Activated naive CD4-positive, alpha-beta T cell (primary cell): ENCODE measurements around the gene RAB1A.

Experiments
- DNase-seq, 4 experiments: peaks; one replicate each; lab custom pipeline; 2025; lab: John Stamatoyannopoulos, UW

Gene RAB1A

GRCh38 chr2:65092791-65093190, 37.1 kb downstream of the RAB1A start:
- DNase-seq: no peak

GRCh38 chr2:65085148-65085547, 44.8 kb downstream of the RAB1A start:
- no peak for DNase-seq

- no peak for DNase-seq
These were observed 48.6 kb downstream of the RAB1A start for GRCh38 chr2:65081232-65081685.

GRCh38 chr2:65079017-65079416, 50.9 kb downstream of the RAB1A start:
- DNase-seq: no peak

DNA sequence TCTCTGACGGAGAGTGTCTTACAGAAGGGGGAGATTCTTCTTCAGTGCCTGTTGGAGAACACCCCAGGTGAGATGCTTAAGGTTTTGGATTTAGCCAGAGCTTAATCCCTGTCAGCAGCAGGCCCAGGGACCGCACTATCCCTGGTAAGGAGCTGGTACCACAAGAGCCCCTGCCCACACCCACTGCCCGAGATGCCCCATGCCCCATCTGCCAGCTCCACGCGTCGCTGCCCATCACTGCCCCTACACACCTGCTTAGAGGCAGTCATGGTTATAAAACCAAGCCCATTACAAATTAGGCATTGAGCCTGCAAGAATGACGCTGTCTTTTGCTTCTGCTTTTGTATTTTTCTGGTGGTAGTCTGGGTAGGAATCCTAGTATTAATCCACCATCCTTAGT, 52.0 kb downstream of the RAB1A start:
- DNase-seq: no peak

GRCh38 chr2:65076345-65076710, 53.6 kb downstream of the RAB1A start:
- DNase-seq: no peak

GRCh38 chr2:65075605-65076344, 54.1 kb downstream of the RAB1A start:
- no peak for DNase-seq

DNA sequence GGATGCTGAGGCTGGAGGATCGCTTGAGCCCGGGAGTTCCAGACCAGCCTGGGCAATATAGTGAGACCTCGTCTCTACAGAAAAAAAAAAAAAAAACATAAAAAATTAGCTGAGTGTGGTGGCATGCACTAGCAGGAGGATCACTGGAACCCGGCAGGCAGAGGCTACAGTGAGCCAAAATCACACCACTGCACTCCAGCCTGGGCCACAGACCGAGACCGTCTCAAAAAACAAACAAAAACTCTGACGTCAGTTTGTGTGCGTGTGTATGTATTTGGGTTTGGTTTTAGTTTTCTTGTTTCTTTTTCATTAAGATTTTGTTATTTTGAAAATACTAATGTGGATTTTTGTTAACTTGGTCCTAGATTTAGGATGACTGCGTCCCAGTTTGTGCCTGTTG, 54.7 kb downstream of the RAB1A start:
- DNase-seq: no peak

GRCh38 chr2:65073879-65074565, 55.9 kb downstream of the RAB1A start:
- no peak for DNase-seq

DNA sequence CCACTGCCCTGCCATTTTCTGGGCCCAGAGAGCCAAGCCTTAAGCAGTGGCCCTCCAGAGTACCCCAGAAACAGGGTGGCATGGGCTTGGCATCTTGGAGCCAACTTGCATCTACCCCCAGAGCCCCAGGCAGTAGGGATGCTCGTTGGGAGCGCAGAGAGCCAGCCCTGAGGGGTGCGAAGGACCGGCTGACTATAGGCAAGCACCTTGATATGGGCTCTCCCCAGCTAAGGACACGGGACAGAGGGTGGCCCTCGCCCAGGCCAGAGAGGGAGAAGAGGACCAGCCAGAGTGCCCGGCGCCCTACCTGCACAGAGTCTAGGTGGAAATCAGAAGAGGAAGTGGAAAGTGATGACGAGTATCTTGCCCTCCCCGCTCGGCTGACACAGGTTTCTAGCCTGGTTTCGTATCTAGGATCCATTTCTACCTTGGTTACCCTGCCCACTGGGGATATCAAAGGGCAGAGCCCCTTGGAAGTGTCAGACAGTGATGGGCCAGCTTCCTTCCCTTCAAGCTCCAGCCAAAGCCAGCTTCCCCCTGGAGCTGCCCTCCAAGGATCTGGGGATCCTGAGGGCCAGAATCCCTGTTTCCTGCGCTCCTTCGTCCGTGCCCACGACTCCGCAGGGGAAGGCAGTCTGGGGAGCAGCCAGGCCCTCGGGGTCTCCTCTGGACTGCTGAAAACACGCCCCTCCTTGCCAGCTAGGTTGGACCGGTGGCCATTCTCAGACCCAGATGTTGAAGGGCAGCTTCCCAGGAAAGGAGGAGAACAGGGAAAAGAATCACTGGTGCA, 57.5 kb downstream of the RAB1A start:
- DNase-seq: no peak

- DNase-seq: no peak
These were observed 58.3 kb downstream of the RAB1A start for GRCh38 chr2:65071499-65072180.

- no peak for DNase-seq
These were observed 59.0 kb downstream of the RAB1A start for GRCh38 chr2:65070856-65071255.

DNA sequence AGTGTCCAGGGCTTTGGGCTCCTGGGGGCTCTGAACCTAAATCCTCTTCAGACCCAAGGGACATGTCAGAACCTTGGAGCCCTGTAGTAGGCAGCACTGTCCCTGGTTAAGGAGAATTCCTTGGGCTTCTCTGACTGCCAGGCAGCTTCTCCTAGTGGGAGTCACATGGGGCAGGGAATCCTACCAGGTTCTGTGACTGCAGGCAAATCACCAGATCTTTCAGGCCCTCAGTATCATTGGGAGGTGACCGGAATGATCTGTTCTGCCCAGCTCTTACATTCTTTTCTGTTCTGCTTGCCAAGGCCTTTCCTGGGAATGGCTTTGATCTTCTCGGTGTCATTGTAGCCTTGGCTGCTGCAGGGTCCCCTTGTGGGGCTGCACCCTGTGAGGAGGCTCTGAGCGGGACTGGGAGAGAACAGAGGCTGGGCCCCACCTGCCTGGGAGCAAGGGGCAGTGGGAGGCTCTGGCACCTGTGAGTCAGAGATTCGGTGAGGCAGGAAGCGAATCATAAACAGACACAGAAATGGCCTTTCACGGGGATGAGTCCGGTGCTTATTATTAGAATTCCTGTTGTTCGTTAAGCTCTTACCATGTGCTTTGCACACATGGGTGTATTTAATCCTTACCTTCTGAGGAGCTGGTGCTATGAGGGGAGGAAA, 59.6 kb downstream of the RAB1A start:
- DNase-seq: no peak

- no peak for DNase-seq
These were observed 60.5 kb downstream of the RAB1A start for GRCh38 chr2:65069439-65069824.

GRCh38 chr2:65067806-65068553, 61.9 kb downstream of the RAB1A start:
- no peak for DNase-seq

DNA sequence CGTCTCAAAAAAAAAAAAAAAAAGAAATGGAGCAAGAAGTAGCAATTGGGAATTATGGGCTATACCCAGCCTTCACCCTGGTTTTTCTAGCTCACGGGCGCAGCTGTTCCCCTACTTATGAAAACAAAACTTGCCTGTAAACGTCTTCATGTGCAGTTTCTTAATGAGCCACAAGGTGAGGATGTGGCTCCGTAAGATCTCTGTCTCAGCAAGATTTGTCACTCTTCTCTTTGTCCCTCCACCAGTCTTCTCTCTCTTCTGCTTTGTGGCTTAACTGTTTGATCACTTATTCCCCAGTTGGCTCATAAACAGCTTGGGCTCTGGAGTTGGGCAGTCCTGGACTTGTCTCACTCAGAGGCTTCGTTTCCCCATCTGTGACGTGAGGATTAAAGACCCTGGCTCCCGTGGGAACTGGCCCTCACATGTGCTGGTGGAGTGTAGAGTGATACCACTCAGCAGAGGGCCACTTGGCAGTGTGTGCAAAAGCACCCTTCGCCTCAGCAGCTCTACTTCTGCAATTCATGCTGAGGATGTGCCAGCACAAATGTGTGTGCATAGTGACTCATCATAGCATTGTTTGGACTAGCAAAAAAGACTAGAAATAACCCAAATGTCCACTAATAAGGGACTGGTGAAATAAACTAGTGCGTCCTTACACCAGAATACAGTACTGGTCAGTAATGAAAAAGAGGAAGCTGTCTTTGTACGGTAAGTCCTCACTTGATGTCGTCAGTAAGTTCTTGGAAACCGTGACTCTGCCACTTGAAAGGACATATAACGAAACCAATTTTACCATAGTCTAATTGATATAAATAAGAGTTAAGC, 65.0 kb downstream of the RAB1A start:
- no peak for DNase-seq

DNA sequence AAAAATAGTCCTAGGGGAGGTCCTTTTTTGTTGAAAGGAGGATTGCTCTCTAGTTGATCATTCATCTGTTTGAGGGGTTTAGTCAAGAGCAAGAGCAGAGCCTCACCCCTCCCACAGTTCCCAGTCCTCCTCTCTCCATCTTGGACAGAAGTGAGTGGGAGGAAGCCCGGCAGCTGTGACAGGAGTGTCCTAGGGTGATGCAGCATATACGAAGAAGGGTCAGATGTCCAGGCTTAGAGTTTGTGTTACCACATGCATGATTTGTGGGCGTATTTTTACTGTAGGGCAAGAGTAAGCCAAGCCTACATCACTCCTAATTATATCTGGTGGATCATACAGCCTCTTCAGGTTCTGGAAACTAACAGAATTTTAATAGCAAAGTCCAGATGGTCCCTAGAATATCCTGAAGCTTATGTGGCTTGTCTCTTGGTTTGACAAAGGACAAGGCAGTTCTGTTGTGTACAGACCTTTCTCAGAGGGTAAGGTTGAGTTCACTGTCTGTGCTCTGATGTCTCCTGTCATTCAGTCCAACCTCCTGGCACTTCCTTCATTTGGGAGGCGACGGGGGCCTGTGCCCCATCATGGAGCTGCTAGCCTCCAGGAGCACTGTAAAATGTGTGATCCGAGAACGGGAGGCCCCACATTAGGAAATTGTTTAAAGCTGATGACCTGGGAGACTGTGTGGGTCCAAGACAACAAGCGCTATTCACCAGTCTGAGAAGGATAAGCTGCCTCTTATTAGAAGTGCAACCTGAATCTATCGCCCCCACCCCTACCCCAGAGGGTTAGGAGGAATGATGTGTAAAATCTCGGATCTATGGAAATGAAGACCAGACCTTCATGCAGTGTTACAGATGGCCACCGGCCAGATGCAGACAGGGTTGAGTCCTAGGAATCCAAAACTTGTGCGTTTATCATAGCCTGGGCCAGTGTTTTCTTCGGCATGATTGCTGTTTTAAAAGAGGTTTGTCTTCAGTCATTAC, 66.8 kb downstream of the RAB1A start:
- no peak for DNase-seq

GRCh38 chr2:65061910-65062339, 68.0 kb downstream of the RAB1A start:
- no peak for DNase-seq
